SJSA1 (cell line): ENCODE results near the gene FLT3LG. TPM values are rescaled to one million over a fixed set of nuclear protein-coding genes. Genes with fewer than 3 reads are reported as not detected.
A peak's percentile ranks its signal among the peaks of the same experiment; 100 is the strongest.
"Not testable (repeated sequence)": the region's sequence is repeated elsewhere in the genome, so short reads cannot be mapped to it uniquely, and the experiment has no call there.

Source experiments
- DNase-seq, 2 experiments: peaks; one replicate each; pipeline ENCODE4 v3.0.0-alpha.2; 2015 to 2020; ENCODE audit warnings: low spot score in 2 of 2, low read depth in 1 of 2
- H3K27ac ChIP-seq: fragments of 250-450 bp; sonication (Bioruptor Pico); 2 replicates; pipeline ENCODE4 v1.5.1; 2020; ENCODE audit warnings: mild to moderate bottlenecking, moderate library complexity
- H3K27me3 ChIP-seq: fragments of 250-450 bp; sonication (Bioruptor Pico); replicated peaks from 2 replicates; pipeline ENCODE4 v1.5.1; 2020; ENCODE audit warnings: mild to moderate bottlenecking, moderate library complexity
- H3K36me3 ChIP-seq: fragments of 250-450 bp; sonication (Bioruptor Pico); 2 replicates; pipeline ENCODE4 v1.5.1; 2020; ENCODE audit warnings: mild to moderate bottlenecking
- H3K4me1 ChIP-seq: fragments of 250-450 bp; sonication (Bioruptor Pico); replicated peaks from 2 replicates; pipeline ENCODE4 v1.6.1; 2021; ENCODE audit warnings: mild to moderate bottlenecking
- H3K4me3 ChIP-seq: fragments of 250-450 bp; sonication (Bioruptor Pico); 2 replicates; pipeline ENCODE4 v1.5.1; 2020; ENCODE audit warnings: mild to moderate bottlenecking
- H3K9me3 ChIP-seq: fragments of 250-450 bp; sonication (Bioruptor Pico); replicated peaks from 2 replicates; pipeline ENCODE4 v1.5.1; 2020; ENCODE audit warnings: mild to moderate bottlenecking
- total RNA-seq: library from RNA; depleted of rRNA; stranded (reverse); fragments of >200 nt; shearing (Covaris generic); gene quantifications from 2 replicates; pipeline ENCODE4 v1.2.3, GENCODE V29; 2014

FLT3LG gene
- total RNA-seq, 1 experiment from 2014 or later = 0.95 TPM

DNA sequence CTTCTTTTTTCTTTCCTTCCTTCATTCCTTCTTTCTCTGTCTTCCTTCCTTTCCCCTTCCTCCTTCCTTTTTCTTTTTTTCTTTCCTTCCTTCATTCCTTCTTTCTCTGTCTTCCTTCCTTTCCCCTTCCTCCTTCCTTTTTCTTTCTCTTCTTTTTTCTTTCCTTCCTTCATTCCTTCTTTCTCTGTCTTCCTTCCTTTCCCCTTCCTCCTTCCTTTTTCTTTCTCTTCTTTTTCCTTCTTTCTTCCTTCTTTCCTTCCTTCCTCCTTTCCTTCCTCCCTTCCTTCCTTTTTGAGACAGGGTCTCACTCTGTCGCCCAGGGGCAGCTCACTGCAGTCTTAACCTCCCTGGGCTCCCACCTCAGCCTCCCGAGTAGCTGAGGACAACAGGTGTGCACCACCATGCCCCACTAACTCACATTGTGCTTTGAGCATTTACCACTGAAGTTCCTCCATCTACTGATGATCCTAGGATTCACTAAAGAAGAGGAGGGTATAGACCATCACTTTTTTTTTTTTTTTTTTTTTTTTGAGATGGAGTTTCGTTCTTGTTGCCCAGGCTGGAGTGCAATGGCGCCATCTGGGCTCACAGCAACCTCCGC, 29.8 kb upstream of the FLT3LG start:
- H3K27ac ChIP-seq, H3K9me3 ChIP-seq, DNase-seq, H3K4me3 ChIP-seq: not testable (repeated sequence)
- peaks cover 10% of the 10 kb centered on the region for H3K4me1 ChIP-seq
- H3K27me3 ChIP-seq = peaks cover 33% of the 10 kb centered on the region
- H3K36me3 ChIP-seq = peaks cover 20% of the 10 kb centered on the region

- DNase-seq = no peak
- H3K27me3 ChIP-seq = peaks cover 15% of the 10 kb centered on the region
- no peak overlapping the region for H3K4me3 ChIP-seq
- peaks cover 10% of the 10 kb centered on the region for H3K4me1 ChIP-seq
- H3K9me3 ChIP-seq = no peaks in the 10 kb centered on the region
- H3K27ac ChIP-seq = no peak overlapping the region
- H3K36me3 ChIP-seq = peaks cover 28% of the 10 kb centered on the region
Observed at GRCh38 chr19:49445997-49446396, 28.0 kb upstream of the FLT3LG start.

GRCh38 chr19:49447485-49448431, 26.3 kb upstream of the FLT3LG start:
- no peaks in the 10 kb centered on the region for H3K27me3 ChIP-seq
- no peak overlapping the region for H3K4me3 ChIP-seq
- DNase-seq = peak in 1 of 2 experiments; percentile 69
- peaks cover 28% of the 10 kb centered on the region for H3K36me3 ChIP-seq
- H3K9me3 ChIP-seq = no peaks in the 10 kb centered on the region
- peaks cover 10% of the 10 kb centered on the region for H3K4me1 ChIP-seq
- no peak overlapping the region for H3K27ac ChIP-seq

- H3K36me3 ChIP-seq = peaks cover 28% of the 10 kb centered on the region
- peaks cover 7% of the 10 kb centered on the region for H3K4me1 ChIP-seq
- H3K4me3 ChIP-seq = no peak overlapping the region
- no peak for DNase-seq
- no peaks in the 10 kb centered on the region for H3K9me3 ChIP-seq
- H3K27ac ChIP-seq = no peak overlapping the region
- no peaks in the 10 kb centered on the region for H3K27me3 ChIP-seq
Observed at GRCh38 chr19:49448432-49448786, 25.6 kb upstream of the FLT3LG start.

- peaks cover 13% of the 10 kb centered on the region for H3K4me1 ChIP-seq
- H3K27me3 ChIP-seq = no peaks in the 10 kb centered on the region
- no peak overlapping the region for H3K27ac ChIP-seq
- no peak overlapping the region for H3K4me3 ChIP-seq
- no peak for DNase-seq
- peaks cover 28% of the 10 kb centered on the region for H3K36me3 ChIP-seq
- H3K9me3 ChIP-seq = no peaks in the 10 kb centered on the region
Observed at GRCh38 chr19:49450405-49450804, 23.6 kb upstream of the FLT3LG start.

DNA sequence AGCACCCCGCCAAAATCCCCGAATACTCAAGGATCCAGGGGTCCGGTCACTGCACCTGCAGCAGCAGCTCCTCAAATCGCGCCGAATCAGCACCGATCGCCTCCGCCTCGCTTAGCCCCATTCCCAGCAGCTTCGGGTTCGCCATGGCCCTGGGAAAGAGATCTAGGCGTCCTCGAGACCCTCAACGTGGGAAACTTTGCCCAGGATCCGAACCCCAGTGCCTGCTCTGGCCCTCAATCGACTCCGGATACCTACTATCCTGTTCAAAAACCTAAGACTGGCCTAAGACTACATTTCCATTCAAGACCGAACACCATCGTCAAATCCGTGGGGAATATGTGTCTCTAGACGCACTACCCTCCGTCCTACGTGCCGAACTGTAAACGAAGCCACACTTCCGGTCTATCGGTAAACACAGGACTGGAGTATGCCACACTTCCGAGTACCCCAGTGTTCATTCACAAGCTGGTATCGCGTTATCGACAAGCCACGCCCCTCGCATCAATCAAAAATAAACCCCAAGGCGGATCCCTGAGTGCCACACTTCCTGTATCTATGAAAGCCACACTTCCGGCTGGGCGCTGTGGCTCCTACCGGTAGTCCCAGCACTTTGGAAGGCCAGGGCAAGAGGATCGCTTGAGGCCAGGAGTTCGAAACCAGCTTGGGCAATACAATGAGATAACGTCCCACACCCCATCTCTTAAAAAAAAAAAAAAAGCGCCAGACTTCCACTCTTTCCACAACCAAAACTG, 22.4 kb upstream of the FLT3LG start, which contains the start of gene PIH1D1:
TSS of gene PIH1D1 (minus strand) at position 385 of the 752 bp plus-strand sequence. CDS start at position 145, 240 bp downstream.
- no peaks in the 10 kb centered on the region for H3K9me3 ChIP-seq
- H3K27me3 ChIP-seq = no peaks in the 10 kb centered on the region
- peaks cover 25% of the 10 kb centered on the region for H3K4me1 ChIP-seq
- H3K27ac ChIP-seq = peak within 1 kb of the TSS; percentile 88
- peak; percentile 94 to 99 for DNase-seq
- peak within 1 kb of the TSS; percentile 55 for H3K4me3 ChIP-seq
- peaks cover 26% of the 10 kb centered on the region for H3K36me3 ChIP-seq

GRCh38 chr19:49453013-49453756, 20.8 kb upstream of the FLT3LG start, which contains the start of gene ALDH16A1:
TSS of gene ALDH16A1 (plus strand) at chr19:49453225. CDS start at chr19:49453332, 107 bp downstream.
- peak; percentile 98 to 99 for DNase-seq
- H3K4me1 ChIP-seq = peaks cover 25% of the 10 kb centered on the region
- H3K36me3 ChIP-seq = peaks cover 11% of the 10 kb centered on the region
- no peaks in the 10 kb centered on the region for H3K27me3 ChIP-seq
- H3K4me3 ChIP-seq = peak within 1 kb of the TSS; percentile 55
- no peaks in the 10 kb centered on the region for H3K9me3 ChIP-seq
- H3K27ac ChIP-seq = peak within 1 kb of the TSS; percentile 88

DNA sequence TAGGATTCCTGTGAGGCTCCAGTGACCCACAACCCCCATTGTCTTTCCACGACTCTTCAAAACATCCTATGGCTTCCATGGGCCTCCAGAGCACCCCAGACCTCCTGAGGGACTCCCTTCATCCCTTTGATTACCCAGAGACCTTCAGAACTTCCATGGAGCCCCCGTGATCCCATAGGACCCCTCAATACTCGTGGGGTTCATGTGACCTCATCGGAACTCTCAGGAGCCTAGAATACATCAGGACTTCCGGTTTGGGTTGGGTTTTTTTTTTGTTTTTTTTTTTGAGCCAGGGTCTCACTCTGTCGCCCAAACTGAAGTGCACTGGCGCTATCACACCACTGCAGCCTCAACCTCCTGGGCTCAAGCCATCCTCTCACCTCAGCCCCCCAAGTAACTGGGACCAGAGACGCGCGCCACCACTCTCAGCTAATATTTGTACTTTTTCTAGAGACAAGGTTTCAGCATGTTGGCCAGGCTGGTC, 20.2 kb upstream of the FLT3LG start:
- peak overlapping the region; percentile 88 for H3K27ac ChIP-seq
- peaks cover 25% of the 10 kb centered on the region for H3K4me1 ChIP-seq
- H3K9me3 ChIP-seq = no peaks in the 10 kb centered on the region
- no peaks in the 10 kb centered on the region for H3K27me3 ChIP-seq
- H3K36me3 ChIP-seq = peaks cover 8% of the 10 kb centered on the region; the same call in 1 of the 2 replicates
- H3K4me3 ChIP-seq = peak overlapping the region; percentile 55
- DNase-seq = no peak

DNA sequence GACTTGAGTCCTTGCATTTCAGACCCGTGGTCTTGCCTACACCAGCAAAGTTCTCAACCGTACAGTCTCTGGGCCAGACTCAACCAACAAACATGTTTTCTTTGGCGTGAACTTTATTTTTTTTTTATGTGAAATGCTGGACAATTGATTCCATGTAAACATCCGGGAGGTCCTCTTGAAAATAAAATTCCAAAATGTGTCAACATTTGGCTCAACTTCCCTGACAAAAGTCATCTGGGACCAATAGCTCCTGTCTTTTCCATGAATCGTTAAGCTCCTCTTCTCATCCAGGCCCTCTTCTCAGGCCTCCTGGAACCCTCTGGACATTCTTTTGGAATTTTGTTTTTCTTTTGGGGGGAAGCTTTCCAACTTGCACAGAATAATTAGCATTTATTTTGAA, 18.2 kb upstream of the FLT3LG start:
- no peak overlapping the region for H3K4me3 ChIP-seq
- peaks cover 5% of the 10 kb centered on the region for H3K36me3 ChIP-seq
- peak in 1 of 2 experiments; percentile 58 for DNase-seq
- no peaks in the 10 kb centered on the region for H3K27me3 ChIP-seq
- no peaks in the 10 kb centered on the region for H3K9me3 ChIP-seq
- peaks cover 25% of the 10 kb centered on the region for H3K4me1 ChIP-seq
- peak overlapping the region; percentile 80 for H3K27ac ChIP-seq

DNA sequence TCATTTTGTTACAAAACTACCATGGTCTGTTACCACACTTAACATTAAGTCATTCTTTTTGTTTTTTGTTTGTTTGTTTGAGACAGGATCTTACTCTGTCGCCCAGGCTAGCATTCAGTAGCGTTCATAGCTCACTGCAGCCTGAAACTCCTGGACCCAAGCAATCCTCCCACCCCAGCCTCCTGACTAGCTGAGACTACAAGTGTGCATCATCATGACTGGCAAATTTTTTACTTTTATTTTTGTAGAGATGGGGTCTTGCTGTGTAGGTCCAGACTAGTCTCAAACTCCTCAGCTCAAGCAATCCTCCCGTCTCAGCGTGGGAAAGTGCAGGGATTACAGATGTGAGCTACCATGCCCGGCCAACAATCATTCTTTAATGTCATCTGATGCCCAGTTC, 17.7 kb upstream of the FLT3LG start:
- Histone ChIP-seq H3K27ac (peak overlapping the region; percentile 80), H3K4me1 (peaks cover 25% of the 10 kb centered on the region), H3K9me3 (no peaks in the 10 kb centered on the region), H3K36me3 (peaks cover 5% of the 10 kb centered on the region), H3K27me3 (no peaks in the 10 kb centered on the region), H3K4me3 (no peak overlapping the region)
- DNase-seq = peak in 1 of 2 experiments; percentile 31

- no peak for DNase-seq
- Histone ChIP-seq H3K27me3 (no peaks in the 10 kb centered on the region), H3K9me3 (no peaks in the 10 kb centered on the region), H3K27ac (no peak overlapping the region), H3K36me3 (peaks cover 5% of the 10 kb centered on the region), H3K4me3 (no peak overlapping the region), H3K4me1 (peaks cover 22% of the 10 kb centered on the region)
Observed at GRCh38 chr19:49458567-49458903, 15.5 kb upstream of the FLT3LG start.

- Histone ChIP-seq H3K27ac (no peak overlapping the region), H3K27me3 (no peaks in the 10 kb centered on the region), H3K4me3 (no peak overlapping the region), H3K4me1 (peaks cover 17% of the 10 kb centered on the region), H3K9me3 (no peaks in the 10 kb centered on the region), H3K36me3 (peaks cover 12% of the 10 kb centered on the region)
- no peak for DNase-seq
Observed at GRCh38 chr19:49459388-49459787, 14.6 kb upstream of the FLT3LG start.

- DNase-seq, H3K9me3 ChIP-seq, H3K4me1 ChIP-seq, H3K27ac ChIP-seq, H3K4me3 ChIP-seq, H3K27me3 ChIP-seq: not testable (repeated sequence)
- H3K36me3 ChIP-seq = peaks cover 23% of the 10 kb centered on the region
Observed at GRCh38 chr19:49461130-49461529, 12.9 kb upstream of the FLT3LG start.
